Esophagus muscularis mucosa (tissue), 4 donors: Measurements from ENCODE around the gene GRID1. TPM values are rescaled to one million over a fixed set of nuclear protein-coding genes. Genes with fewer than 3 reads are reported as not detected.
"Not testable (repeated sequence)": the region's sequence is repeated elsewhere in the genome, so short reads cannot be mapped to it uniquely, and the experiment has no call there.

Experiments used
- DNase-seq: peaks from one replicate; pipeline ENCODE4 v3.0.0-alpha.2; 2017; ENCODE audit errors: extremely low spot score
- H3K27ac ChIP-seq, 4 donors: fragments of 200-600 bp; sonication (generic); replicated peaks in 1 of 4; 1 replicate in 3 of 4; 2 replicates in 1 of 4; pipeline ENCODE4 v1.5.1; 2016 to 2019; ENCODE audit warnings: mild to moderate bottlenecking in 1 of 4
- H3K27me3 ChIP-seq, 4 donors: fragments of 200-600 bp; sonication (generic); one replicate each; pipeline versions ENCODE4 v1.5.1 to v1.6.0; 2016 to 2019
- H3K36me3 ChIP-seq, 4 donors: fragments of 200-600 bp; sonication (generic); one replicate each; pipeline ENCODE4 v1.5.1; 2016 to 2019
- H3K4me1 ChIP-seq, 4 donors: fragments of 200-600 bp; sonication (generic); one replicate each; pipeline ENCODE4 v1.5.1; 2016 to 2019
- H3K4me3 ChIP-seq, 4 donors: fragments of 200-600 bp; sonication (generic); 1 replicate in 2 of 4; 2 replicates in 2 of 4; pipeline ENCODE4 v1.5.1; 2016 to 2019; ENCODE audit warnings: mild to moderate bottlenecking in 4 of 4, moderate library complexity in 1 of 4
- H3K9me3 ChIP-seq, 4 donors: fragments of 200-600 bp; sonication (generic); 1 replicate in 3 of 4; 2 replicates in 1 of 4; pipeline ENCODE4 v1.5.1; 2016 to 2019
- CTCF ChIP-seq, 3 experiments: fragments of 200-600 bp in 2 of 3; fragments of 450-650 bp in 1 of 3; sonication (generic) in 2 of 3; IDR thresholded peaks; one replicate each; pipeline ENCODE4 v1.5.1; 2017 to 2019; ENCODE audit warnings: antibody characterized with exemption in 3 of 3, mild to moderate bottlenecking in 2 of 3, moderate library complexity in 1 of 3
- EP300 ChIP-seq: sonication (generic); formaldehyde crosslinking; IDR thresholded peaks from one replicate; pipeline ENCODE4 v1.6.1; 2017; ENCODE audit warnings: antibody characterized with exemption
- POLR2A ChIP-seq: fragments of 450-650 bp; IDR thresholded peaks from one replicate; pipeline ENCODE4 v1.6.1; 2017; ENCODE audit warnings: antibody characterized with exemption, moderate library complexity, mild to moderate bottlenecking, low read depth
- POLR2AphosphoS5 ChIP-seq, 2 donors: sonication (generic); formaldehyde crosslinking; IDR thresholded peaks; one replicate each; pipeline ENCODE4 v1.6.1; 2017; ENCODE audit warnings: antibody characterized with exemption in 2 of 2
- WGBS: methylation state at CpG from one replicate; pipeline ENCODE4 v1.1.5; 2018; 5-methylcytosine and 5-hydroxymethylcytosine counted together
- intact Hi-C: fragments of 100-400 bp; cut with DNase I; formaldehyde crosslinking; loops from one replicate; pipeline ENCODE4 v1.15.1; 2023
- total RNA-seq, 4 donors: library from RNA; depleted of rRNA; stranded (reverse); fragments of >200 nt; gene quantifications; one replicate each; pipeline versions ENCODE4 v1.1.0 to v1.2.1, GENCODE V29; 2016

Gene GRID1
- total RNA-seq, 4 donors from 2014 or later: under 0.01 to 1.3 (median 1.1) TPM

GRCh38 chr10:86034710-86035109 lies 331.9 kb downstream of the GRID1 start:
- TF ChIP-seq POLR2AphosphoS5 (IDR thresholded peaks at IDR 0.05): no peak
- no peak for TF ChIP-seq EP300
- TF ChIP-seq CTCF (IDR thresholded peaks at IDR 0.05): no peak
- no peak for TF ChIP-seq POLR2A
- DNase-seq: no peak
- Histone ChIP-seq H3K4me3 (no peak overlapping the region), H3K4me1 (no peaks in the 10 kb centered on the region), H3K27me3 (no peaks in the 10 kb centered on the region), H3K36me3 (no peaks in the 10 kb centered on the region), H3K27ac (no peak overlapping the region), H3K9me3 (no peaks in the 10 kb centered on the region)
- intact Hi-C loops: no loop called here
- 85% methylated on average over 1 of the region's 1 CpG for WGBS

GRCh38 chr10:86033581-86033980 lies 333.0 kb downstream of the GRID1 start:
- 100% methylated on average over 1 of the region's 1 CpG for WGBS
- intact Hi-C loops: no loop called here
- Histone ChIP-seq H3K4me3 (no peak overlapping the region), H3K27ac (no peak overlapping the region), H3K9me3 (no peaks in the 10 kb centered on the region), H3K27me3 (no peaks in the 10 kb centered on the region), H3K4me1 (no peaks in the 10 kb centered on the region), H3K36me3 (no peaks in the 10 kb centered on the region)
- no peak for DNase-seq
- TF ChIP-seq EP300 (no peak), POLR2A (no peak), CTCF (IDR thresholded peaks at IDR 0.05) (no peak), POLR2AphosphoS5 (IDR thresholded peaks at IDR 0.05) (no peak)

- H3K36me3 ChIP-seq, H3K4me3 ChIP-seq, H3K4me1 ChIP-seq, H3K27ac ChIP-seq, H3K9me3 ChIP-seq, intact Hi-C loops, DNase-seq, H3K27me3 ChIP-seq: not testable (repeated sequence)
- whole genome bisulfite sequencing: 88% methylated on average over 8 of the region's 8 CpGs
Measured at GRCh38 chr10:86032087-86032486, 334.5 kb downstream of the GRID1 start.

- no peak overlapping the region for H3K4me3 ChIP-seq
- DNase-seq: no peak
- H3K4me1 ChIP-seq: no peaks in the 10 kb centered on the region
- intact Hi-C loops: no loop called here
- WGBS: 49% methylated on average over 2 of the region's 2 CpGs
- H3K9me3 ChIP-seq: no peaks in the 10 kb centered on the region
- TF ChIP-seq POLR2A: no peak
- no peak for TF ChIP-seq EP300
- no peak for TF ChIP-seq POLR2AphosphoS5 (IDR thresholded peaks at IDR 0.05)
- TF ChIP-seq CTCF (IDR thresholded peaks at IDR 0.05): no peak
- H3K36me3 ChIP-seq: no peaks in the 10 kb centered on the region
- H3K27ac ChIP-seq: no peak overlapping the region
- no peaks in the 10 kb centered on the region for H3K27me3 ChIP-seq
Measured at GRCh38 chr10:86030312-86030711, 336.3 kb downstream of the GRID1 start.

- Histone ChIP-seq H3K27me3 (no peaks in the 10 kb centered on the region), H3K27ac (no peak overlapping the region), H3K4me3 (no peak overlapping the region), H3K9me3 (no peaks in the 10 kb centered on the region), H3K4me1 (peaks cover 0 to 5% (median 0%) of the 10 kb centered on the region in 4 donors), H3K36me3 (no peaks in the 10 kb centered on the region)
- DNase-seq: no peak
- 72% methylated on average over 2 of the region's 2 CpGs for WGBS
- no peak for TF ChIP-seq POLR2AphosphoS5 (IDR thresholded peaks at IDR 0.05)
- no peak for TF ChIP-seq EP300
- TF ChIP-seq POLR2A: no peak
- no peak for TF ChIP-seq CTCF (IDR thresholded peaks at IDR 0.05)
- intact Hi-C loops: no loop called here
Measured at GRCh38 chr10:86027346-86027745, 339.2 kb downstream of the GRID1 start.
